NCI-H1092 (cell line): ENCODE data around the gene WDR27.
"Not testable (repeated sequence)": the region's sequence is repeated elsewhere in the genome, so short reads cannot be mapped to it uniquely, and the experiment has no call there.

ENCODE experiments used
- DNase-seq: peaks from one replicate; lab custom pipeline; 2025; lab: John Stamatoyannopoulos, UW

The WDR27 gene

GRCh38 chr6:169521825-169522224 is 180.0 kb downstream of the WDR27 start:
- no peak for DNase-seq

- DNase-seq = no peak
Observed at GRCh38 chr6:169520104-169520503, 181.7 kb downstream of the WDR27 start.

- no peak for DNase-seq
Observed at GRCh38 chr6:169518451-169518850, 183.4 kb downstream of the WDR27 start.

- DNase-seq = no peak
Observed at GRCh38 chr6:169513478-169514193, 188.2 kb downstream of the WDR27 start.

GRCh38 chr6:169511785-169512184 is 190.0 kb downstream of the WDR27 start:
- DNase-seq = not testable (repeated sequence)

GRCh38 chr6:169510871-169511270 is 191.0 kb downstream of the WDR27 start:
- no peak for DNase-seq

GRCh38 chr6:169508452-169508851 is 193.4 kb downstream of the WDR27 start:
- DNase-seq = no peak

GRCh38 chr6:169503422-169504152 is 198.2 kb downstream of the WDR27 start:
- no peak for DNase-seq

GRCh38 chr6:169502445-169502844 is 199.4 kb downstream of the WDR27 start:
- no peak for DNase-seq

GRCh38 chr6:169501777-169502313 is 200.0 kb downstream of the WDR27 start:
- DNase-seq = no peak

- DNase-seq = no peak
Observed at GRCh38 chr6:169501128-169501527, 200.7 kb downstream of the WDR27 start.

GRCh38 chr6:169500688-169501087 is 201.1 kb downstream of the WDR27 start:
- no peak for DNase-seq

- DNase-seq = no peak
Observed at GRCh38 chr6:169499848-169500247, 202.0 kb downstream of the WDR27 start.

- no peak for DNase-seq
Observed at GRCh38 chr6:169498916-169499513, 202.8 kb downstream of the WDR27 start.

GRCh38 chr6:169495601-169496000 is 206.2 kb downstream of the WDR27 start:
- no peak for DNase-seq

GRCh38 chr6:169494038-169494437 is 207.8 kb downstream of the WDR27 start:
- DNase-seq = no peak

- no peak for DNase-seq
Observed at GRCh38 chr6:169491482-169491881, 210.3 kb downstream of the WDR27 start.

- no peak for DNase-seq
Observed at GRCh38 chr6:169490830-169491229, 211.0 kb downstream of the WDR27 start.

- DNase-seq = no peak
Observed at GRCh38 chr6:169490246-169490641, 211.6 kb downstream of the WDR27 start.

- no peak for DNase-seq
Observed at GRCh38 chr6:169489563-169490245, 212.1 kb downstream of the WDR27 start.

- no peak for DNase-seq
Observed at GRCh38 chr6:169487579-169488436, 214.0 kb downstream of the WDR27 start.
